HUES6 (cell line): ENCODE measurements around the gene ARHGAP1.
A peak's percentile ranks its signal among the peaks of the same experiment; 100 is the strongest.

Experiments used
- H3K27ac ChIP-seq: 2 replicates; pipeline ENCODE4 v1.7.0; 2013; ENCODE audit warnings: low read depth, mild to moderate bottlenecking, low read length, inconsistent platforms
- H3K27me3 ChIP-seq: 2 replicates; pipeline ENCODE4 v1.6.1; 2013; ENCODE audit warnings: low read length; ENCODE audit not compliant: control insufficient read depth, insufficient read depth
- H3K36me3 ChIP-seq: 2 replicates; pipeline ENCODE4 v1.6.1; 2013; ENCODE audit warnings: low read length; ENCODE audit not compliant: control insufficient read depth, insufficient read depth
- H3K4me1 ChIP-seq: 2 replicates; pipeline ENCODE4 v1.6.1; 2013; ENCODE audit warnings: low read length; ENCODE audit not compliant: control insufficient read depth, insufficient read depth
- H3K4me3 ChIP-seq: 2 replicates; pipeline ENCODE4 v1.5.1; 2013; ENCODE audit warnings: low read depth, low read length
- H3K9ac ChIP-seq: one replicate; pipeline ENCODE4 v1.6.1; 2013; ENCODE audit warnings: mild to moderate bottlenecking, low read length
- H3K9me3 ChIP-seq: 2 replicates; pipeline ENCODE4 v1.6.1; 2013; ENCODE audit warnings: low read depth, low read length; ENCODE audit not compliant: control insufficient read depth, insufficient read depth

Gene ARHGAP1

GRCh38 chr11:46706886-46707285 is 6.5 kb upstream of the ARHGAP1 start:
- H3K4me3 ChIP-seq = no peak overlapping the region
- no peaks in the 10 kb centered on the region for H3K9me3 ChIP-seq
- H3K4me1 ChIP-seq = no peaks in the 10 kb centered on the region
- no peak overlapping the region for H3K27ac ChIP-seq
- peaks cover 56% of the 10 kb centered on the region for H3K36me3 ChIP-seq
- no peaks in the 10 kb centered on the region for H3K27me3 ChIP-seq
- H3K9ac ChIP-seq = no peak overlapping the region

GRCh38 chr11:46705070-46705688 is 4.8 kb upstream of the ARHGAP1 start:
- no peak overlapping the region for H3K27ac ChIP-seq
- H3K27me3 ChIP-seq = no peaks in the 10 kb centered on the region
- H3K9me3 ChIP-seq = no peaks in the 10 kb centered on the region
- no peaks in the 10 kb centered on the region for H3K4me1 ChIP-seq
- H3K4me3 ChIP-seq = no peak overlapping the region
- H3K9ac ChIP-seq = no peak overlapping the region
- peaks cover 56% of the 10 kb centered on the region for H3K36me3 ChIP-seq

- H3K27ac ChIP-seq = peak overlapping the region; percentile 99
- peaks cover 38% of the 10 kb centered on the region for H3K36me3 ChIP-seq
- peak overlapping the region; percentile 78 for H3K4me3 ChIP-seq
- H3K9ac ChIP-seq = peak overlapping the region; percentile 98
- no peaks in the 10 kb centered on the region for H3K9me3 ChIP-seq
- no peaks in the 10 kb centered on the region for H3K27me3 ChIP-seq
- no peaks in the 10 kb centered on the region for H3K4me1 ChIP-seq
These were observed 747 bp upstream of the ARHGAP1 start for GRCh38 chr11:46701078-46701654.

GRCh38 chr11:46698597-46698996 is 1.8 kb downstream of the ARHGAP1 start:
- Histone ChIP-seq H3K4me1 (no peaks in the 10 kb centered on the region), H3K27ac (no peak overlapping the region), H3K36me3 (peaks cover 36% of the 10 kb centered on the region), H3K27me3 (no peaks in the 10 kb centered on the region), H3K4me3 (no peak overlapping the region), H3K9me3 (no peaks in the 10 kb centered on the region), H3K9ac (no peak overlapping the region)

- Histone ChIP-seq H3K27ac (no peak overlapping the region), H3K9ac (no peak overlapping the region)
These were observed 2.7 kb downstream of the ARHGAP1 start for GRCh38 chr11:46697723-46698122.

GRCh38 chr11:46697303-46697702 is 3.1 kb downstream of the ARHGAP1 start:
- H3K9ac ChIP-seq = no peak overlapping the region
- H3K27ac ChIP-seq = no peak overlapping the region
- no peaks in the 10 kb centered on the region for H3K4me1 ChIP-seq
- no peak overlapping the region for H3K4me3 ChIP-seq
- no peaks in the 10 kb centered on the region for H3K27me3 ChIP-seq
- no peaks in the 10 kb centered on the region for H3K9me3 ChIP-seq
- H3K36me3 ChIP-seq = peaks cover 24% of the 10 kb centered on the region

More at GRCh38 chr11:46697723-46698122, 2.7 kb downstream of the ARHGAP1 start:
- H3K9me3 ChIP-seq = no peaks in the 10 kb centered on the region
- H3K4me1 ChIP-seq = no peaks in the 10 kb centered on the region
- H3K4me3 ChIP-seq = no peak overlapping the region
- peaks cover 28% of the 10 kb centered on the region for H3K36me3 ChIP-seq
- no peaks in the 10 kb centered on the region for H3K27me3 ChIP-seq

GRCh38 chr11:46696212-46696558 is 4.2 kb downstream of the ARHGAP1 start:
- Histone ChIP-seq H3K9ac (no peak overlapping the region), H3K9me3 (no peaks in the 10 kb centered on the region), H3K4me3 (no peak overlapping the region), H3K27me3 (no peaks in the 10 kb centered on the region), H3K36me3 (peaks cover 23% of the 10 kb centered on the region), H3K27ac (no peak overlapping the region), H3K4me1 (no peaks in the 10 kb centered on the region)

- Histone ChIP-seq H3K4me3 (no peak overlapping the region), H3K9ac (no peak overlapping the region), H3K27me3 (no peaks in the 10 kb centered on the region), H3K27ac (no peak overlapping the region), H3K4me1 (no peaks in the 10 kb centered on the region), H3K36me3 (peaks cover 25% of the 10 kb centered on the region), H3K9me3 (no peaks in the 10 kb centered on the region)
These were observed 4.8 kb downstream of the ARHGAP1 start for GRCh38 chr11:46695345-46696211.

- no peaks in the 10 kb centered on the region for H3K4me1 ChIP-seq
- no peak overlapping the region for H3K4me3 ChIP-seq
- H3K9me3 ChIP-seq = no peaks in the 10 kb centered on the region
- H3K27ac ChIP-seq = no peak overlapping the region
- no peaks in the 10 kb centered on the region for H3K27me3 ChIP-seq
- H3K36me3 ChIP-seq = peaks cover 25% of the 10 kb centered on the region
- no peak overlapping the region for H3K9ac ChIP-seq
These were observed 5.8 kb downstream of the ARHGAP1 start for GRCh38 chr11:46694607-46695006.

GRCh38 chr11:46694072-46694471 is 6.3 kb downstream of the ARHGAP1 start:
- no peak overlapping the region for H3K27ac ChIP-seq
- H3K4me3 ChIP-seq = no peak overlapping the region
- H3K9ac ChIP-seq = no peak overlapping the region
- H3K4me1 ChIP-seq = no peaks in the 10 kb centered on the region
- no peaks in the 10 kb centered on the region for H3K9me3 ChIP-seq
- H3K27me3 ChIP-seq = no peaks in the 10 kb centered on the region
- peaks cover 25% of the 10 kb centered on the region for H3K36me3 ChIP-seq

- Histone ChIP-seq H3K9ac (no peak overlapping the region), H3K9me3 (no peaks in the 10 kb centered on the region), H3K4me3 (no peak overlapping the region), H3K27ac (no peak overlapping the region), H3K36me3 (peaks cover 25% of the 10 kb centered on the region), H3K27me3 (no peaks in the 10 kb centered on the region), H3K4me1 (no peaks in the 10 kb centered on the region)
These were observed 6.8 kb downstream of the ARHGAP1 start for GRCh38 chr11:46693597-46694012.
